Stimulated activated CD8-positive, alpha-beta memory T cell treated with anti-CD3 and anti-CD28 coated beads, Interleukin-4, amount 100 ng/mL, for 4 hours (primary cell): ENCODE data around the gene MYOZ3.
A peak's percentile ranks its signal among the peaks of the same experiment; 100 is the strongest.

Source experiments
- DNase-seq, 2 donors: peaks; one replicate each; pipeline ENCODE4 v3.0.0-alpha.2; 2020; ENCODE audit warnings: low read depth in 2 of 2, low spot score in 1 of 2

The MYOZ3 gene

GRCh38 chr5:150642567-150642927, 18.5 kb upstream of the MYOZ3 start:
- DNase-seq, result no peak

GRCh38 chr5:150642991-150643710, 17.9 kb upstream of the MYOZ3 start:
- DNase-seq, result no peak

- DNase-seq, result no peak
Observed at GRCh38 chr5:150644058-150644457, 17.0 kb upstream of the MYOZ3 start.

- DNase-seq, result no peak
Observed at GRCh38 chr5:150644514-150644913, 16.5 kb upstream of the MYOZ3 start.

- DNase-seq, result no peak
Observed at GRCh38 chr5:150645070-150645700, 15.9 kb upstream of the MYOZ3 start.

GRCh38 chr5:150647275-150648251, 13.5 kb upstream of the MYOZ3 start:
- DNase-seq, result no peak

- DNase-seq, result no peak
Observed at GRCh38 chr5:150648294-150649107, 12.6 kb upstream of the MYOZ3 start.

GRCh38 chr5:150649108-150650020, 11.7 kb upstream of the MYOZ3 start:
- no peak for DNase-seq

GRCh38 chr5:150650021-150651006, 10.7 kb upstream of the MYOZ3 start:
- DNase-seq, result no peak

GRCh38 chr5:150651382-150651781, 9.7 kb upstream of the MYOZ3 start:
- DNase-seq, result no peak

GRCh38 chr5:150651924-150652671, 9.0 kb upstream of the MYOZ3 start:
- DNase-seq, result no peak

GRCh38 chr5:150653145-150653761, 7.8 kb upstream of the MYOZ3 start:
- no peak for DNase-seq

GRCh38 chr5:150653762-150654556, 7.1 kb upstream of the MYOZ3 start:
- no peak for DNase-seq

GRCh38 chr5:150655221-150655620, 5.8 kb upstream of the MYOZ3 start:
- no peak for DNase-seq

GRCh38 chr5:150656191-150657132, 4.6 kb upstream of the MYOZ3 start:
- DNase-seq, result peak; percentile 20 to 43

GRCh38 chr5:150658121-150658520, 2.9 kb upstream of the MYOZ3 start:
- DNase-seq, result no peak
